Right ventricle myocardium inferior (tissue), 1 donor: ENCODE data around the gene ST6GALNAC2. TPM values are rescaled to one million over a fixed set of nuclear protein-coding genes. Genes with fewer than 3 reads are reported as not detected.
"Not testable (repeated sequence)": the region's sequence is repeated elsewhere in the genome, so short reads cannot be mapped to it uniquely, and the experiment has no call there.

Source experiments
- ATAC-seq: fragments of 200-7000 bp; cut with Tn5 transposase; one replicate; pipeline ENCODE4 v1.9.1; 2020; ENCODE audit warnings: mild to moderate bottlenecking, moderate library complexity
- DNase-seq: peaks from one replicate; pipeline ENCODE4 v3.0.0; 2021; ENCODE audit errors: missing footprints
- intact Hi-C: fragments of 100-400 bp; cut with DNase I; formaldehyde crosslinking; loops from one replicate; pipeline ENCODE4 v1.11.0; 2022
- total RNA-seq: library from RNA; stranded (reverse); fragmentation: NEBNext Ultra II Directional; extraction: Animal tissue kit (Norgen Biotek cat#: 25700); gene quantifications from one replicate; pipeline ENCODE4 v1.2.1, GENCODE V29; 2021
- donor health status: DM: no; HTN: yes; CAD: no; lungs with severe emphysema.

Gene ST6GALNAC2
- total RNA-seq, 1 donor from 2014 or later, result 5.7 TPM

- no peak for ATAC-seq
- DNase-seq, result no peak
- intact Hi-C loops, result no loop called here
Observed at GRCh38 chr17:76577876-76578275, 7.8 kb downstream of the ST6GALNAC2 start.

GRCh38 chr17:76576189-76576588, 9.5 kb downstream of the ST6GALNAC2 start:
- ATAC-seq, result no peak

GRCh38 chr17:76575570-76575969, 10.1 kb downstream of the ST6GALNAC2 start:
- intact Hi-C loops, result no loop called here
- DNase-seq (no peak), ATAC-seq (no peak)

More at GRCh38 chr17:76576189-76576588, 9.5 kb downstream of the ST6GALNAC2 start:
- DNase-seq, result no peak
- intact Hi-C loops, result no loop called here

- intact Hi-C loops, result no loop called here
- DNase-seq, result no peak
- ATAC-seq, result no peak
Observed at GRCh38 chr17:76574166-76574565, 11.5 kb downstream of the ST6GALNAC2 start.

GRCh38 chr17:76573096-76573495, 12.6 kb downstream of the ST6GALNAC2 start:
- intact Hi-C loops, result no loop called here
- ATAC-seq, result no peak

GRCh38 chr17:76572201-76572910, 13.3 kb downstream of the ST6GALNAC2 start:
- intact Hi-C loops, result no loop called here
- no peak for DNase-seq
- ATAC-seq, result no peak

More at GRCh38 chr17:76573096-76573495, 12.6 kb downstream of the ST6GALNAC2 start:
- DNase-seq, result no peak

- no peak for DNase-seq
- ATAC-seq, result no peak
- intact Hi-C loops, result no loop called here
Observed at GRCh38 chr17:76570877-76571471, 14.7 kb downstream of the ST6GALNAC2 start.

- no peak for ATAC-seq
- DNase-seq, result no peak
- intact Hi-C loops, result no loop called here
Observed at GRCh38 chr17:76570457-76570856, 15.2 kb downstream of the ST6GALNAC2 start.

- intact Hi-C loops, result no loop called here
- ATAC-seq (peak; percentile 75), DNase-seq (no peak)
Observed at GRCh38 chr17:76569607-76570279, 15.9 kb downstream of the ST6GALNAC2 start.

GRCh38 chr17:76568811-76569221, 16.8 kb downstream of the ST6GALNAC2 start:
- intact Hi-C loops, result no loop called here
- DNase-seq, result no peak
- no peak for ATAC-seq

GRCh38 chr17:76567634-76568432, 17.8 kb downstream of the ST6GALNAC2 start:
- ATAC-seq (peak; percentile 20), DNase-seq (no peak)
- intact Hi-C loops, result no loop called here

- ATAC-seq, result no peak
- intact Hi-C loops, result no loop called here
- DNase-seq, result no peak
Observed at GRCh38 chr17:76566988-76567431, 18.6 kb downstream of the ST6GALNAC2 start.

- no peak for DNase-seq
- intact Hi-C loops, result no loop called here
- ATAC-seq, result no peak
Observed at GRCh38 chr17:76566613-76566943, 19.1 kb downstream of the ST6GALNAC2 start.

- ATAC-seq, result no peak
- intact Hi-C loops, result no loop called here
- no peak for DNase-seq
Observed at GRCh38 chr17:76565728-76566612, 19.7 kb downstream of the ST6GALNAC2 start.

GRCh38 chr17:76564991-76565727, 20.5 kb downstream of the ST6GALNAC2 start:
- ATAC-seq, result not testable (repeated sequence)

GRCh38 chr17:76563359-76563758, 22.3 kb downstream of the ST6GALNAC2 start:
- ATAC-seq, DNase-seq, intact Hi-C loops: not testable (repeated sequence)

More at GRCh38 chr17:76564991-76565727, 20.5 kb downstream of the ST6GALNAC2 start:
- DNase-seq, intact Hi-C loops: not testable (repeated sequence)

GRCh38 chr17:76562734-76563148, 22.9 kb downstream of the ST6GALNAC2 start:
- intact Hi-C loops, result no loop called here
- ATAC-seq (peak; percentile 39), DNase-seq (no peak)
